Endothelial cell of umbilical vein (primary cell): Measurements from ENCODE around the gene ANKRD13B.

Experiments
- CTCF ChIP-seq, 2 donors: IDR thresholded peaks; 1 replicate in 1 of 2; 2 replicates in 1 of 2; pipeline ENCODE4 v1.5.1; 2011; ENCODE audit warnings: low read length in 2 of 2, mild to moderate bottlenecking in 2 of 2, moderate library complexity in 2 of 2, control low read depth in 1 of 2, inconsistent platforms in 1 of 2, low read depth in 1 of 2; ENCODE audit not compliant: insufficient read depth in 1 of 2; ENCODE audit errors: extremely low read depth in 1 of 2
- EZH2 ChIP-seq: IDR thresholded peaks from 2 replicates; pipeline ENCODE4 v1.6.1; 2012; ENCODE audit warnings: borderline replicate concordance, low read depth, mild to moderate bottlenecking, moderate library complexity, low read length, inconsistent platforms; ENCODE audit not compliant: severe bottlenecking
- POLR2A ChIP-seq: IDR thresholded peaks from 2 replicates; pipeline ENCODE4 v1.6.1; 2012; ENCODE audit warnings: low read depth, mild to moderate bottlenecking, control low read depth, low read length

- TF ChIP-seq EZH2 (no peak), CTCF (IDR thresholded peaks at IDR 0.05; ENCODE audit: extremely low read depth in 1 of 2, insufficient read depth in 1 of 2, low read depth in 1 of 2, low read length in 2 of 2) (no peak), POLR2A (no peak)
Observed at GRCh38 chr17:29561554-29562517, 31.1 kb upstream of the ANKRD13B start.
